SK-N-SH treated with all-trans-retinoic acid at 6 μM for 48 hours (cell line): ENCODE results near the gene DCUN1D2.
A peak's percentile ranks its signal among the peaks of the same experiment; 100 is the strongest.

ENCODE experiments used
- ATAC-seq: fragments of 200-7000 bp; cut with Tn5 transposase; 3 replicates; pipeline ENCODE4 v1.9.1; 2020; ENCODE audit warnings: mild to moderate bottlenecking, moderate library complexity
- ARNTL ChIP-seq: fragments of 450-650 bp; formaldehyde crosslinking; IDR thresholded peaks from 2 replicates; pipeline ENCODE4 v1.5.0; 2020; ENCODE audit warnings: low read depth, mild to moderate bottlenecking, moderate library complexity, borderline replicate concordance
- BACH2 ChIP-seq: fragments of 250-450 bp; sonication (Bioruptor Pico); IDR thresholded peaks from 2 replicates; pipeline ENCODE4 v1.9.0; 2021; ENCODE audit warnings: mild to moderate bottlenecking, borderline replicate concordance
- CSDC2 ChIP-seq: fragments of 250-450 bp; sonication (Bioruptor Pico); IDR thresholded peaks from 2 replicates; pipeline ENCODE4 v1.5.0; 2020; ENCODE audit warnings: mild to moderate bottlenecking, moderate library complexity
- ESRRG ChIP-seq: fragments of 250-450 bp; sonication (Bioruptor Pico); IDR thresholded peaks from 2 replicates; pipeline ENCODE4 v1.6.1; 2021; ENCODE audit warnings: mild to moderate bottlenecking
- GLIS3 ChIP-seq: fragments of 250-450 bp; sonication (Bioruptor Pico); IDR thresholded peaks from 2 replicates; pipeline ENCODE4 v1.5.0; 2020; ENCODE audit warnings: mild to moderate bottlenecking, moderate library complexity
- ISL1 ChIP-seq: fragments of 250-450 bp; sonication (Bioruptor Pico); IDR thresholded peaks from 2 replicates; pipeline ENCODE4 v2.1.2; 2022; ENCODE audit warnings: mild to moderate bottlenecking, moderate library complexity
- POU6F1 ChIP-seq: fragments of 250-450 bp; sonication (Bioruptor Pico); IDR thresholded peaks from 2 replicates; pipeline ENCODE4 v1.8.0; 2021; ENCODE audit warnings: low read depth, mild to moderate bottlenecking, moderate library complexity, borderline replicate concordance
- PPARA ChIP-seq: fragments of 250-450 bp; sonication (Bioruptor Pico); IDR thresholded peaks from 2 replicates; pipeline ENCODE4 v1.5.0; 2020; ENCODE audit warnings: mild to moderate bottlenecking, borderline replicate concordance
- SNAI2 ChIP-seq: fragments of 250-450 bp; sonication (Bioruptor Pico); IDR thresholded peaks from 2 replicates; pipeline ENCODE4 v1.5.0; 2020; ENCODE audit warnings: mild to moderate bottlenecking, moderate library complexity
- TCF4 ChIP-seq: fragments of 250-450 bp; sonication (Bioruptor Pico); IDR thresholded peaks from 2 replicates; pipeline ENCODE4 v1.8.0; 2021; ENCODE audit warnings: mild to moderate bottlenecking, moderate library complexity, borderline replicate concordance
- TOX ChIP-seq: fragments of 250-450 bp; sonication (Bioruptor Pico); IDR thresholded peaks from 2 replicates; pipeline ENCODE4 v1.8.0; 2021; ENCODE audit warnings: mild to moderate bottlenecking, moderate library complexity, borderline replicate concordance
- ZC3H10 ChIP-seq: fragments of 250-450 bp; sonication (Bioruptor Pico); IDR thresholded peaks from 2 replicates; pipeline ENCODE4 v1.5.1; 2021; ENCODE audit warnings: mild to moderate bottlenecking, moderate library complexity
- ZFP3 ChIP-seq: fragments of 250-450 bp; sonication (Bioruptor Pico); IDR thresholded peaks from 2 replicates; pipeline ENCODE4 v1.5.0; 2020; ENCODE audit warnings: mild to moderate bottlenecking, moderate library complexity
- ZNF565 ChIP-seq: fragments of 450-650 bp; formaldehyde crosslinking; conservative IDR thresholded peaks from 2 replicates; pipeline ENCODE4 v1.5.0; 2020; ENCODE audit warnings: low read depth, mild to moderate bottlenecking, moderate library complexity
- ZNF70 ChIP-seq: fragments of 450-650 bp; formaldehyde crosslinking; IDR thresholded peaks from 2 replicates; pipeline ENCODE4 v1.5.0; 2020; ENCODE audit warnings: mild to moderate bottlenecking, moderate library complexity
- ZNF8 ChIP-seq: fragments of 450-650 bp; formaldehyde crosslinking; IDR thresholded peaks from 2 replicates; pipeline ENCODE4 v1.5.0; 2020; ENCODE audit warnings: mild to moderate bottlenecking, moderate library complexity
- TF ChIP-seq, protein P1 (sequence below): fragments of 250-450 bp; sonication (Bioruptor Pico); IDR thresholded peaks from 2 replicates; pipeline ENCODE4 v1.5.0; 2020; ENCODE audit warnings: mild to moderate bottlenecking, moderate library complexity
- TF ChIP-seq, protein P2 (sequence below): fragments of 250-450 bp; sonication (Bioruptor Pico); IDR thresholded peaks from 2 replicates; pipeline ENCODE4 v1.8.0; 2020; ENCODE audit warnings: mild to moderate bottlenecking, moderate library complexity, borderline replicate concordance
- TF ChIP-seq, protein P3 (sequence below): fragments of 250-450 bp; sonication (Bioruptor Pico); IDR thresholded peaks from 2 replicates; pipeline ENCODE4 v1.5.1; 2020; ENCODE audit warnings: low read depth, mild to moderate bottlenecking, moderate library complexity

DCUN1D2 gene

GRCh38 chr13:113420833-113421600, 69.5 kb downstream of the DCUN1D2 start:
- peak; percentile 41 for ATAC-seq
- no peak for TF ChIP-seq ZNF70 (CRISPR knock-in tag)
- no peak for TF ChIP-seq CSDC2 (CRISPR knock-in tag)
- TF ChIP-seq GLIS3 (CRISPR knock-in tag) = no peak
- TF ChIP-seq BACH2 (CRISPR knock-in tag) = no peak
- TF ChIP-seq, protein P1, sequence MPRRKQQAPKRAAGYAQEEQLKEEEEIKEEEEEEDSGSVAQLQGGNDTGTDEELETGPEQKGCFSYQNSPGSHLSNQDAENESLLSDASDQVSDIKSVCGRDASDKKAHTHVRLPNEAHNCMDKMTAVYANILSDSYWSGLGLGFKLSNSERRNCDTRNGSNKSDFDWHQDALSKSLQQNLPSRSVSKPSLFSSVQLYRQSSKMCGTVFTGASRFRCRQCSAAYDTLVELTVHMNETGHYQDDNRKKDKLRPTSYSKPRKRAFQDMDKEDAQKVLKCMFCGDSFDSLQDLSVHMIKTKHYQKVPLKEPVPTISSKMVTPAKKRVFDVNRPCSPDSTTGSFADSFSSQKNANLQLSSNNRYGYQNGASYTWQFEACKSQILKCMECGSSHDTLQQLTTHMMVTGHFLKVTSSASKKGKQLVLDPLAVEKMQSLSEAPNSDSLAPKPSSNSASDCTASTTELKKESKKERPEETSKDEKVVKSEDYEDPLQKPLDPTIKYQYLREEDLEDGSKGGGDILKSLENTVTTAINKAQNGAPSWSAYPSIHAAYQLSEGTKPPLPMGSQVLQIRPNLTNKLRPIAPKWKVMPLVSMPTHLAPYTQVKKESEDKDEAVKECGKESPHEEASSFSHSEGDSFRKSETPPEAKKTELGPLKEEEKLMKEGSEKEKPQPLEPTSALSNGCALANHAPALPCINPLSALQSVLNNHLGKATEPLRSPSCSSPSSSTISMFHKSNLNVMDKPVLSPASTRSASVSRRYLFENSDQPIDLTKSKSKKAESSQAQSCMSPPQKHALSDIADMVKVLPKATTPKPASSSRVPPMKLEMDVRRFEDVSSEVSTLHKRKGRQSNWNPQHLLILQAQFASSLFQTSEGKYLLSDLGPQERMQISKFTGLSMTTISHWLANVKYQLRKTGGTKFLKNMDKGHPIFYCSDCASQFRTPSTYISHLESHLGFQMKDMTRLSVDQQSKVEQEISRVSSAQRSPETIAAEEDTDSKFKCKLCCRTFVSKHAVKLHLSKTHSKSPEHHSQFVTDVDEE (CRISPR knock-in tag) = no peak
- no peak for TF ChIP-seq POU6F1 (CRISPR knock-in tag)
- TF ChIP-seq ZC3H10 = no peak
- no peak for TF ChIP-seq ZFP3 (CRISPR knock-in tag)
- TF ChIP-seq ZNF565 (CRISPR knock-in tag) = no peak
- no peak for TF ChIP-seq PPARA (CRISPR knock-in tag)
- TF ChIP-seq TCF4 (CRISPR knock-in tag) = no peak
- TF ChIP-seq SNAI2 = no peak
- no peak for TF ChIP-seq ARNTL (CRISPR knock-in tag)
- TF ChIP-seq, protein P2, sequence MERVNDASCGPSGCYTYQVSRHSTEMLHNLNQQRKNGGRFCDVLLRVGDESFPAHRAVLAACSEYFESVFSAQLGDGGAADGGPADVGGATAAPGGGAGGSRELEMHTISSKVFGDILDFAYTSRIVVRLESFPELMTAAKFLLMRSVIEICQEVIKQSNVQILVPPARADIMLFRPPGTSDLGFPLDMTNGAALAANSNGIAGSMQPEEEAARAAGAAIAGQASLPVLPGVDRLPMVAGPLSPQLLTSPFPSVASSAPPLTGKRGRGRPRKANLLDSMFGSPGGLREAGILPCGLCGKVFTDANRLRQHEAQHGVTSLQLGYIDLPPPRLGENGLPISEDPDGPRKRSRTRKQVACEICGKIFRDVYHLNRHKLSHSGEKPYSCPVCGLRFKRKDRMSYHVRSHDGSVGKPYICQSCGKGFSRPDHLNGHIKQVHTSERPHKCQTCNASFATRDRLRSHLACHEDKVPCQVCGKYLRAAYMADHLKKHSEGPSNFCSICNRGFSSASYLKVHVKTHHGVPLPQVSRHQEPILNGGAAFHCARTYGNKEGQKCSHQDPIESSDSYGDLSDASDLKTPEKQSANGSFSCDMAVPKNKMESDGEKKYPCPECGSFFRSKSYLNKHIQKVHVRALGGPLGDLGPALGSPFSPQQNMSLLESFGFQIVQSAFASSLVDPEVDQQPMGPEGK (CRISPR knock-in tag) = no peak
- no peak for TF ChIP-seq ZNF8 (CRISPR knock-in tag)
- no peak for TF ChIP-seq ISL1
- no peak for TF ChIP-seq ESRRG
- TF ChIP-seq, all 23 proteins: peak for 0

DNA sequence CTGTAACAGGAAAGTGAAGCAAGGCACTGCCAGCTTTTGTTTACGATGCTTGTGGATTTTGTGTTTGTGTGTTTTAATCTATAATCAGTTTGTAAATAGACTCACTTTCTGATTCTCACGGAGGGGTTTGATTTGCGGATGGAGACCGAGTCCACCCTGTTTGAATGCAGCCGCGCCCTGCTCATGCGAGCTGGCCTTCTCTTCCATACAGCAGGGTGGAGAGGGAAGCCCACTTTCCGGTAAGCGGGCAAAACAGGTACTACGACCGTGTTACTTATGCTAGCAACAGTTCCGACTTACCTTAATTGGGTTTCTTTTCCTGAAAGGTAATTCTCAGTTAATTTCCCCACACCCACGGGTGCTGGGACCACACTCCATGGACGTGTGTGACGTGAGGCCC, 70.3 kb downstream of the DCUN1D2 start:
- no peak for ATAC-seq

More for the DNA sequence above, 70.3 kb downstream of the DCUN1D2 start:
- no peak for TF ChIP-seq TOX
- TF ChIP-seq, protein P3, sequence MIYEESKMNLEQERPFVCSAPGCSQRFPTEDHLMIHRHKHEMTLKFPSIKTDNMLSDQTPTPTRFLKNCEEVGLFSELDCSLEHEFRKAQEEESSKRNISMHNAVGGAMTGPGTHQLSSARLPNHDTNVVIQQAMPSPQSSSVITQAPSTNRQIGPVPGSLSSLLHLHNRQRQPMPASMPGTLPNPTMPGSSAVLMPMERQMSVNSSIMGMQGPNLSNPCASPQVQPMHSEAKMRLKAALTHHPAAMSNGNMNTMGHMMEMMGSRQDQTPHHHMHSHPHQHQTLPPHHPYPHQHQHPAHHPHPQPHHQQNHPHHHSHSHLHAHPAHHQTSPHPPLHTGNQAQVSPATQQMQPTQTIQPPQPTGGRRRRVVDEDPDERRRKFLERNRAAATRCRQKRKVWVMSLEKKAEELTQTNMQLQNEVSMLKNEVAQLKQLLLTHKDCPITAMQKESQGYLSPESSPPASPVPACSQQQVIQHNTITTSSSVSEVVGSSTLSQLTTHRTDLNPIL = no peak
- TF ChIP-seq, protein P2 (CRISPR knock-in tag) = no peak
- no peak for TF ChIP-seq TCF4 (CRISPR knock-in tag)
- TF ChIP-seq ZNF70 (CRISPR knock-in tag) = no peak
- TF ChIP-seq ISL1 = no peak
